Adipocyte (in vitro differentiated cells): ENCODE measurements around the gene UNC13B.
"Not testable (repeated sequence)": the region's sequence is repeated elsewhere in the genome, so short reads cannot be mapped to it uniquely, and the experiment has no call there.

Experiments
- DNase-seq: peaks from one replicate; pipeline ENCODE4 v3.0.0-alpha.2; 2015; ENCODE audit warnings: low read depth
- H3K27me3 ChIP-seq: replicated peaks from 2 replicates; pipeline ENCODE4 v1.7.0; 2013; ENCODE audit warnings: mild to moderate bottlenecking, low read length, moderate library complexity; ENCODE audit not compliant: control insufficient read depth, insufficient read depth
- H3K36me3 ChIP-seq: 2 replicates; pipeline ENCODE4 v1.7.0; 2013; ENCODE audit warnings: low read length, mild to moderate bottlenecking, moderate library complexity; ENCODE audit not compliant: control insufficient read depth, insufficient read depth, severe bottlenecking
- H3K4me1 ChIP-seq: 2 replicates; pipeline ENCODE4 v1.7.0; 2013; ENCODE audit warnings: mild to moderate bottlenecking, low read length, moderate library complexity; ENCODE audit not compliant: control insufficient read depth, insufficient read depth
- H3K4me3 ChIP-seq: 2 replicates; pipeline ENCODE4 v1.7.0; 2013; ENCODE audit warnings: mild to moderate bottlenecking, low read length, moderate library complexity
- H3K9ac ChIP-seq: 2 replicates; pipeline ENCODE4 v1.7.0; 2013; ENCODE audit warnings: mild to moderate bottlenecking, low read length, moderate library complexity
- H3K9me3 ChIP-seq: 2 replicates; pipeline ENCODE4 v1.7.0; 2013; ENCODE audit warnings: mild to moderate bottlenecking, low read length, moderate library complexity; ENCODE audit not compliant: control insufficient read depth

Gene UNC13B

DNA sequence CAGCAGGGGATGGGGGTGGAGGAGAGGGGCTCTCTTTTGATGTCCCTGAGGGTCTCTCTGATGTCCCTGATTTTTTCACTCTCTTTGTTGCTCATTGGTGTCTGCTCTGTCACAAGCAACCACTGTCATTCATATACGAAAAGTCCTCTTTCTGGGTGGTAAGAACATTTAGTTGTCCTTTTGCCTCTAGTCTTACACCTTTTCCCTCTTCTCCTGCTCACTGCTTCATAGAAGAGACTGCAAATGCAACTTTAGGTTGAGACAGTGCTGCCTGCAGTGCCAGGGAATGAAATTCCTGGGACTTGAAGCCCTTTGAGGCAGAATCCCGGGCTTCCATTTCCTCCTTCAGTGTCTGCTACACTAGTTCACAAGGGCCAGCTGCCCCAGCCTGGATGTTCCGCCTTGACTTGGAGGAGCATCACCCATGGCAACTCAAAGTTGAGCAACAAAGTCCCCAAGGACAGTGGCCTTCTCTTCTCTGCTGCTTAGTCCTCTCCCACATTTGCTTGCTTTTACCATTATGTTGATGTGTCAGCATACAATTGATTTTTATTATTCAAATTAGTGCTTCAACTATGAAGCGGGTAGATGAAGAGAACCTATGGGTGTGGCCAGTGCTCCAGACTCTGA, 233.4 kb downstream of the UNC13B start:
- Histone ChIP-seq H3K27me3 (no peaks in the 10 kb centered on the region), H3K36me3 (peaks cover 61% of the 10 kb centered on the region), H3K9ac (no peak overlapping the region), H3K4me1 (peaks cover 4% of the 10 kb centered on the region), H3K9me3 (no peaks in the 10 kb centered on the region), H3K4me3 (no peak overlapping the region)
- no peak for DNase-seq

DNA sequence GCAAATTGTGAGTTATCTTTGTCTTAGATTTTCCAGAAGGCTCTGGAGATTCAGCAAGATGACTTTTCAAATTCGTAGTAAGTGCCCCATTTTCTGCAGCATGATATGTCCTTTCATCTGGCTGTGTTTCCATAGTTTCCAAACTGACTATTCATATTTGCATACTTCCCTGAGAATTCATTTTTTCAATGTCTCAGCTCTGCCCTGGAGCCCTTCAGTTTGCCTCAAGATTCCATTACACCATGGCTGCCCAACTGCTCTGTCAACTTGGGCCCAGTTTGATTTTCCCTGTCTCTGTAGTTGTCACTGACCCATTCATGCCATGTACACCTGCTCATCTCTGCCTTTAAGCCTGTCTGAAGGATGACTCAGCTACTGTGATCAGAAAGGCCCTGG, 233.9 kb downstream of the UNC13B start:
- H3K9me3 ChIP-seq: no peaks in the 10 kb centered on the region
- no peaks in the 10 kb centered on the region for H3K27me3 ChIP-seq
- H3K9ac ChIP-seq: no peak overlapping the region
- peaks cover 4% of the 10 kb centered on the region for H3K4me1 ChIP-seq
- no peak overlapping the region for H3K4me3 ChIP-seq
- no peak for DNase-seq
- peaks cover 60% of the 10 kb centered on the region for H3K36me3 ChIP-seq

DNA sequence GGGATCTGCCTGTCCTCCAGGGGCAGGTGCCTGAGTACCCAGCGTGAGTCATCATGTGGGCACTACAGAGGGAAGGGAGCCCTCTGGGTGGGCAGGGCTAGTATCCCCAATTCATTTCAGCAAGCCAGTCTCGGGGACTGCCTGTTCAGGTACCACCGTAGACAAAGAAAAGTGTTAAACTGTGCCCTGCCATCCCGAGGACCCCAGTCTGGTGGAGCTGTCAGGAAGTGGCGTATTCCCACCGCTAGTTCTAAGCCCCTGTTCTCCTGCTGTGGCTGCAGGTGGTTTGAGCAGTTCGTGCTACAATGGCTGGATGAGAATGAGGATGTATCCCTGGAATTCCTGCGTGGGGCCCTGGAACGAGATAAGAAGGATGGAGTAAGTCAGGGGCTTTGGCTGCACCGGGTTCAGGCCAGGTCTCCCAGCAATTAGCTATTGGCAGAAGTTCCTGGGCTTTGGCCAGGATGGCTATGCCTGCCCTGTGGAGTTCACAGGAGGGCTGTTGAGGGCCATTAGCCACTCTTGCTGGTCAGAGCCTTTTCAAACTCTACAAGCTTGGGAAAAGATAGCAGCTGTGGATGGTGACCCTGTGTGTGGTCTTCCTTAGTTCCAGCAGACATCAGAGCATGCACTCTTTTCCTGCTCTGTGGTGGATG, 234.9 kb downstream of the UNC13B start:
- Histone ChIP-seq H3K27me3 (no peaks in the 10 kb centered on the region), H3K9ac (no peak overlapping the region), H3K4me1 (peaks cover 4% of the 10 kb centered on the region), H3K9me3 (no peaks in the 10 kb centered on the region), H3K36me3 (peaks cover 60% of the 10 kb centered on the region), H3K4me3 (no peak overlapping the region)
- no peak for DNase-seq

DNA sequence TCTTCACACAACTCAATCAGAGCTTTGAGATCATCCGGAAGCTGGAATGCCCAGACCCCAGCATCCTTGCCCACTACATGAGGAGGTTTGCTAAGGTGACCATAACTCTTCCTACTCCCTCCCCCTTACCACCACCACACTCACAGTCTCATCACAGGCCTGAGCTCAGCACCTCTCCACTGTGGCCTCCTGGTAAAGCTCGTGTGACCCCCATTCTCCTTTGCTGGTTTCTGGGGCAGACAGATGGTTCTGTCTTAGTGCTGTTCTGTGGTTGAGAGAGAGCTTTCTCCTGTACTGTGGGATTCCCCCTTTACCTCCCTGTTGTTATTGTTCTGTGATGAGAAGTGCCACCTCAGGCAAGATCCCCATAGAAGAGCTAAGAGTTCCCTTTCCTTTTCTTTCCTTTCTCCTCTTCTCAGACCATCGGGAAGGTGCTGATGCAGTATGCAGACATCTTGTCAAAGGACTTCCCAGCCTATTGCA, 235.4 kb downstream of the UNC13B start:
- Histone ChIP-seq H3K27me3 (no peaks in the 10 kb centered on the region), H3K4me3 (no peak overlapping the region), H3K9ac (no peak overlapping the region), H3K4me1 (peaks cover 4% of the 10 kb centered on the region), H3K36me3 (peaks cover 63% of the 10 kb centered on the region), H3K9me3 (no peaks in the 10 kb centered on the region)
- DNase-seq: no peak

DNA sequence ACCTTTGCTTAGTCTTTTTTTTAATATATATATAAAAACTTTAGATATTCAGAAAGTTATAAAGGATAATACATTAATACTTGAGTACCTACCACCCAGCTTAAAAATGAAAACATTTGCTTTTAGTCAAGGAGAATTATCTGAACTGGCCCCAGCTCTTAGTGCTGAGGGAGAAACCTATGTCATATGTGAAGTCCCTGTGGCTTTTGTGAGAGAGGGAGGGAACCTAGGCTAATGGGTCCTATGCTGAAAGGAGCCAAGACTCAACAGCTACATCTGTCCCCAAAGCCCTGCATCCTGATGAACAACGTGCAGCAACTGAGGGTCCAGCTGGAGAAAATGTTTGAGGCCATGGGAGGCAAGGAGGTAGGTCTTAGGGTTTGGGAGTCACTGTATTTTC, 236.1 kb downstream of the UNC13B start:
- H3K9me3 ChIP-seq: no peaks in the 10 kb centered on the region
- peaks cover 4% of the 10 kb centered on the region for H3K4me1 ChIP-seq
- H3K9ac ChIP-seq: no peak overlapping the region
- no peak for DNase-seq
- peaks cover 66% of the 10 kb centered on the region for H3K36me3 ChIP-seq
- H3K4me3 ChIP-seq: no peak overlapping the region
- H3K27me3 ChIP-seq: no peaks in the 10 kb centered on the region

DNA sequence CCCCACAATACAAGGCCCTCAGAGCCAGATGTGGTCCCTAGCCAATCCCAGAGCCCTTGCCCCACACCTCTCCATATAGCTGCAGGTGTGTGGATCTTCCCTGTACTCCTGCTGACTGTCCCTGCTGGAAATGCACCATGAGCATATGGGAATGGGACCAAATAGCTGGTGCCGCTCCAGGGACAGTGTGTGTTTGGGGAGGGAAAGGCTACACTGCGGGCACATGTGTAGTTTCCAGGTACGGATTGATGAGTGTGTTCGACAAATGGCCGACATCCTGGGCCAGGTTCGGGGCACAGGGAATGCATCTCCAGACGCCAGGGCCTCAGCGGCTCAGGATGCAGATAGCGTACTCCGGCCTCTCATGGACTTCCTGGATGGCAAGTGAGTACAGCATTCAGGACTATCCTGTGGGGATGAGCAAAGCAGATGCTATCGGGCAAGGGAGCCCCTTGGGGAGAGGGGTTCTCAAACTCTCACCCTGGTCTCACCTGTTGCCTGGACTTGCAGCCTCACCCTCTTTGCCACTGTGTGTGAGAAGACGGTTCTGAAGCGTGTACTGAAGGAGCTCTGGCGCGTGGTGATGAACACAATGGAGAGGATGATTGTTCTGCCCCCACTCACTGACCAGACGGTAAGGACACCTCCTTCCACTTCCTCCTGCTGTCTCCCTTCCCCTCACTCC, 237.0 kb downstream of the UNC13B start:
- DNase-seq: no peak
- Histone ChIP-seq H3K4me3 (no peak overlapping the region), H3K9me3 (no peaks in the 10 kb centered on the region), H3K27me3 (no peaks in the 10 kb centered on the region), H3K9ac (no peak overlapping the region), H3K4me1 (peaks cover 4% of the 10 kb centered on the region), H3K36me3 (peaks cover 68% of the 10 kb centered on the region)

DNA sequence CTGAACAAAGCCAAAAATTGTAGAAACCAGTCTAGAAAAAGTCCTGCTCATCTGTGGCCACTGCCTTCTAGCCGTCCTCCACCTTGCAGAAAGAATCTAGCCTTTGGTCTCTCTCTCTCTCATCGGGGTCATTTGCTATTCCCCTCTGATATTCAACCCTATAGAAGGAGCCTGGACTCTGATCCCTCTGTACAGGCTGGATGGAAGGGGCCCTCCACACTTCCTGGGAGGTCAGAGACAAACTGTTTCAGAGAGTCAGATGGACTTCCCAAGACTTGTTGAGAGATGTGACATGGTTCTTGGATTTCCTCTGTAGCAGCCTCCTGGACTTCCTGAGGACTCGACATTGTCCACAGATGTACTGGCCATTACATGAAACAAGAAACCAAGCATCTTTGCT, 243.1 kb downstream of the UNC13B start:
- Histone ChIP-seq H3K27me3 (no peaks in the 10 kb centered on the region), H3K9ac (no peak overlapping the region), H3K9me3 (no peaks in the 10 kb centered on the region), H3K36me3 (peaks cover 36% of the 10 kb centered on the region), H3K4me3 (no peak overlapping the region), H3K4me1 (no peaks in the 10 kb centered on the region)
- DNase-seq: no peak

DNA sequence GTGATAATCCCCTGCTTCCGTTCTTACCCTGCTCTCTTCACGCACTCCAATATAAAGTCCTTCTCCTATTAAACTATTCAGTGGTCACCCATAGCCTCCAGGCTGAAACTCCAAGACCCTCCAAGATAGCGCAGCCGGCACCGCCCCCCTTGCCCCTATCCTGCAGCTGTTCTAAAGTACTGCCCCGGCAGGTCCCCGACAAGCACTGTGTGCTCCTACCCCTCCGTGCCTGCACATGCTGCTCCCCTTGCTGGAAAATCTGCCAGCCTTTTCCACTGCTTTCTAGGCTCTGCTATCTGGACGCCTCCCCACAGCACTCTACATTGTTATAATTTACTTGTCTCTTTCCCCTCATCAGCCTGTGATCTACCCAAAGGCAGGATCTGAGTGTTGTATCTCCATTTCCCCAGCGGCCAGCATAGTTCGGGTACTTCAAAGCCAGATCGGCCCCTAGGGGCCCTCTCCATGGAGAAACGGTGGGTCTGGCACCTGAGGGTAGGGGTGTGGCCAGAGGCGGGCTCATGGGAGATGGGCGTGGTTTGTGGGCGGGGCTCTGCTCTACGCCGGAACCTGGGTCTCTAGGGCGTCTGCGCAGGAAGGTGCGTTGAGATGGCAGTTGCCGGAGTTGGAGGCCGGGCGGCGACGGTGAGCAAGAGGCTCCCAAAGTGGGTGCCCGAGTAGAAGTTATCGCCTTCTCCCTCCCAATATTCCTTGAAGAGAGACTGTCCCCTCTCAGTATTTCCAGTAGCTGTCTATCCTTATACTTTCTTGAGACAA, 244.6 kb downstream of the UNC13B start:
- Histone ChIP-seq H3K27me3 (no peaks in the 10 kb centered on the region), H3K36me3 (peaks cover 22% of the 10 kb centered on the region), H3K4me1 (no peaks in the 10 kb centered on the region), H3K9me3 (no peaks in the 10 kb centered on the region), H3K4me3 (no peak overlapping the region), H3K9ac (no peak overlapping the region)
- DNase-seq: peak; percentile 7

DNA sequence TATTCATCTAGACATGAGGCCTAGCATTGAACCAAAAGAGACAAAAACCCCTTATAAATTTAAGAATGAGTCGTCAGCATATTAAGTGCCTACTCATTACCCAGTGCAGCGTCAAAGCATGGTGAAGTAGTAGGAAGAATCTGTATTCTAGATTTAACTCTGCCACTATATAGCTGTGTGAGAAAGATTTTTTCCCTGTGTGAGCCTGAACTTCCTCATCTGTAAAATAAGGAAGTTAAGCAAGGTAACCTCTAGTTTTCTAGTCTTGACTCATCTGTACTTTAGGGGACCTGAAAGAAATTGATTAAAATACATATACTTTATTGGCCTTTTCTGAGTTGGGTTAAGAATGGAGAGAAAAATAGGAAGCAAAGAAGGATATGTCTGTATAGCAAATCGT, 246.0 kb downstream of the UNC13B start:
- H3K9me3 ChIP-seq: no peaks in the 10 kb centered on the region
- H3K36me3 ChIP-seq: peaks cover 12% of the 10 kb centered on the region
- no peak overlapping the region for H3K9ac ChIP-seq
- DNase-seq: no peak
- no peaks in the 10 kb centered on the region for H3K4me1 ChIP-seq
- no peaks in the 10 kb centered on the region for H3K27me3 ChIP-seq
- H3K4me3 ChIP-seq: no peak overlapping the region

DNA sequence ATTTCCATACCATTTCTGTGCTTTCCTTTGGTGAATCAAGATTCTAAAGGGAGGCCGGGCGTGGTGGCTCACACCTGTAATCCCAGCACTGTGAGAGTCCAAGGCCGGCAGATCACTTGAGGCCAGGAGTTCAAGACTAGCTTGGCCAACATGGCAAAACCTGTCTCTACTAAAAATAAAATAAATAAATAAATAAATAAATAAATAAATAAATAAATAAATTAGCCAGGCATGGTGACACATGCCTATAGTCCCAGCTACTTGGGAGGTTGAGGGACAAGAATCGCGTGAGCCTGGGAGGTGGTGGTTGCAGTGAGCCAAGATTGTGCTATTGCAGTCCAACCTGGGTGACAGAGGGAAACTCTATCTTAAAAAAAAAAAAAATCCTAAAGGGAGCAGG, 247.6 kb downstream of the UNC13B start:
- H3K9me3 ChIP-seq: not testable (repeated sequence)

DNA sequence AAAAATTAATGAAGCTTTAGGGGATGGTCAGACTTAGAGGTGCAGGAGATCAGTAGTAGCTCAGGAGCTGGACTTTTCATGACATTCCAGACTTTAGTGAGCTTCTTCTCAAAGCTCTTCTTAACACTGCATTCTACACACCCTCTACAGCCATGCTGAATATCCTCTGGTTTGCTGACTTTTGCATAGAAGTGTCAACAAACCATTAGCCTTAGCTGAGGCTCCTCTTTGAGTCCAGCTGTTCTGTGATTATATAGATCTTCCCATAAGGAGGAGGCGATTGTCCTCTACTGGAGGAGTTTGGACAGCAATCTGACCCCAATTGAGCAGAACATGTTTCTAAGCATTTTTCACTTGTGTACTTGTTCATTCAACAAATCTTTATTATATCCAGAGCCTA, 253.1 kb downstream of the UNC13B start:
- DNase-seq: no peak
- H3K4me1 ChIP-seq: no peaks in the 10 kb centered on the region
- H3K9ac ChIP-seq: no peak overlapping the region
- H3K9me3 ChIP-seq: no peaks in the 10 kb centered on the region
- no peaks in the 10 kb centered on the region for H3K27me3 ChIP-seq
- H3K4me3 ChIP-seq: no peak overlapping the region
- no peaks in the 10 kb centered on the region for H3K36me3 ChIP-seq

More for the DNA sequence above, 247.6 kb downstream of the UNC13B start:
- not testable (repeated sequence) for H3K4me1 ChIP-seq, H3K9ac ChIP-seq, H3K36me3 ChIP-seq, H3K27me3 ChIP-seq, H3K4me3 ChIP-seq, DNase-seq
